Prostate gland (tissue), 2 donors: ENCODE measurements around the gene PDPN. TPM values are rescaled to one million over a fixed set of nuclear protein-coding genes. Genes with fewer than 3 reads are reported as not detected.

Experiments
- DNase-seq: peaks from one replicate; pipeline ENCODE4 v3.0.0-alpha.2; 2019; ENCODE audit warnings: low spot score
- H3K27ac ChIP-seq, 2 donors: fragments of 200-600 bp; sonication (generic); 2 replicates each; pipeline ENCODE4 v1.5.1; 2017 to 2019
- H3K27me3 ChIP-seq: fragments of 200-600 bp; sonication (generic); replicated peaks from 2 replicates; pipeline ENCODE4 v1.5.1; 2019; ENCODE audit not compliant: insufficient read depth
- H3K36me3 ChIP-seq, 2 donors: fragments of 200-600 bp; sonication (generic); 1 replicate in 1 of 2; 2 replicates in 1 of 2; pipeline versions ENCODE4 v1.5.1 to v1.8.1; 2017 to 2019
- H3K4me1 ChIP-seq: fragments of 200-600 bp; sonication (generic); replicated peaks from 2 replicates; pipeline ENCODE4 v1.5.1; 2019
- H3K4me3 ChIP-seq, 2 donors: fragments of 200-600 bp; sonication (generic); 2 replicates each; pipeline ENCODE4 v1.5.1; 2017 to 2019
- H3K9me3 ChIP-seq: fragments of 200-600 bp; sonication (generic); 2 replicates; pipeline ENCODE4 v1.5.1; 2017
- POLR2A ChIP-seq: fragments of 450-650 bp; IDR thresholded peaks from one replicate; pipeline ENCODE4 v1.6.1; 2016; ENCODE audit warnings: antibody characterized with exemption, mild to moderate bottlenecking
- POLR2AphosphoS5 ChIP-seq: sonication (generic); formaldehyde crosslinking; IDR thresholded peaks from one replicate; pipeline ENCODE4 v1.6.1; 2017; ENCODE audit warnings: antibody characterized with exemption
- WGBS: methylation state at CpG from one replicate; pipeline ENCODE4 v1.1.5; 2018; 5-methylcytosine and 5-hydroxymethylcytosine counted together
- intact Hi-C: fragments of 100-400 bp; cut with DNase I; formaldehyde crosslinking; loops from one replicate; pipeline ENCODE4 v1.14.2; 2022
- total RNA-seq, 2 donors: library from RNA; depleted of rRNA; stranded (reverse); fragments of >200 nt; gene quantifications; one replicate each; pipeline ENCODE4 v1.1.0, GENCODE V29; 2016
- TF ChIP-seq, protein P1 (sequence below), 4 experiments: fragments of 200-600 bp in 2 of 4; fragments of 450-650 bp in 2 of 4; sonication (generic) in 2 of 4; IDR thresholded peaks; 1 replicate in 3 of 4; 2 replicates in 1 of 4; pipeline ENCODE4 v1.5.1; 2016 to 2019; ENCODE audit warnings: antibody characterized with exemption in 4 of 4, mild to moderate bottlenecking in 2 of 4, moderate library complexity in 2 of 4

The PDPN gene, protein sequence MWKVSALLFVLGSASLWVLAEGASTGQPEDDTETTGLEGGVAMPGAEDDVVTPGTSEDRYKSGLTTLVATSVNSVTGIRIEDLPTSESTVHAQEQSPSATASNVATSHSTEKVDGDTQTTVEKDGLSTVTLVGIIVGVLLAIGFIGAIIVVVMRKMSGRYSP
- total RNA-seq = 10 to 100 TPM; 11.4 to 19.5 TPM

- Histone ChIP-seq H3K27me3 (peaks cover 13% of the 10 kb centered on the region), H3K4me1 (no peaks in the 10 kb centered on the region), H3K4me3 (peak within 1 kb of the TSS; percentile 35 to 36), H3K36me3 (no peaks in the 10 kb centered on the region), H3K27ac (peak within 1 kb of the TSS; percentile 79 to 88), H3K9me3 (no peaks in the 10 kb centered on the region)
- no peak for TF ChIP-seq POLR2A
- no peak for TF ChIP-seq POLR2AphosphoS5
- TF ChIP-seq, protein P1, sequence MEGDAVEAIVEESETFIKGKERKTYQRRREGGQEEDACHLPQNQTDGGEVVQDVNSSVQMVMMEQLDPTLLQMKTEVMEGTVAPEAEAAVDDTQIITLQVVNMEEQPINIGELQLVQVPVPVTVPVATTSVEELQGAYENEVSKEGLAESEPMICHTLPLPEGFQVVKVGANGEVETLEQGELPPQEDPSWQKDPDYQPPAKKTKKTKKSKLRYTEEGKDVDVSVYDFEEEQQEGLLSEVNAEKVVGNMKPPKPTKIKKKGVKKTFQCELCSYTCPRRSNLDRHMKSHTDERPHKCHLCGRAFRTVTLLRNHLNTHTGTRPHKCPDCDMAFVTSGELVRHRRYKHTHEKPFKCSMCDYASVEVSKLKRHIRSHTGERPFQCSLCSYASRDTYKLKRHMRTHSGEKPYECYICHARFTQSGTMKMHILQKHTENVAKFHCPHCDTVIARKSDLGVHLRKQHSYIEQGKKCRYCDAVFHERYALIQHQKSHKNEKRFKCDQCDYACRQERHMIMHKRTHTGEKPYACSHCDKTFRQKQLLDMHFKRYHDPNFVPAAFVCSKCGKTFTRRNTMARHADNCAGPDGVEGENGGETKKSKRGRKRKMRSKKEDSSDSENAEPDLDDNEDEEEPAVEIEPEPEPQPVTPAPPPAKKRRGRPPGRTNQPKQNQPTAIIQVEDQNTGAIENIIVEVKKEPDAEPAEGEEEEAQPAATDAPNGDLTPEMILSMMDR (IDR thresholded peaks at IDR 0.05) = no peak
- intact Hi-C loops = loop anchor here (5.0 kb wide), 2 partner anchors 34 to 41 kb away; no protein-coding TSS in a partner anchor
- DNase-seq = no peak
- WGBS = under 1% methylated on average over 29 of the region's 29 CpGs
Measured at GRCh38 chr1:13583595-13583965, at the start of gene PDPN. Gene PDPN, plus strand, starts transcription at chr1:13583832. Its CDS starts 202 bp downstream, at chr1:13584034.

DNA sequence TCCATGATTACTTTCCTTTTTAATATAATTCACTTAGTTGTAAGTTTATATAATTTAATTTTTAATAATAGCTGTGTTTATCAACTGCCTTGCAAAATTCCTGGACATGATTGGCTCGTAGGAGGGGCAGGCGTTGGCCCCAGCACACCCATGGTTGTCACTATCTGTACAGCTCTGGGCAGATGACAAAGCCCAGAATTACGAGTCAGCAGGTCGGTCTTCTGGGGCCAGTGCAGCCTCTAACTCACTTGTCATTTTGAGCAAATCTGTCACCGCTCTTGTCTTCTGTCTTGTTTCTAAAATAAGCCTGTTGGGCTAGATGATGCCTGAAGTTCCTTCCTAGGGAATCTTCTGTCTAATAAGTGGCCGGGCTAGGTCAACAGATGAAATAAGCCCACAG, 48.4 kb upstream of the PDPN start:
- TF ChIP-seq POLR2AphosphoS5 = no peak
- TF ChIP-seq, protein P1 (IDR thresholded peaks at IDR 0.05) = no peak
- no peak for TF ChIP-seq POLR2A
- 90% methylated on average over 6 of the region's 6 CpGs for WGBS
- no peaks in the 10 kb centered on the region for H3K9me3 ChIP-seq

GRCh38 chr1:13536571-13536970, 47.1 kb upstream of the PDPN start:
- intact Hi-C loops = no loop called here
- TF ChIP-seq POLR2AphosphoS5 = no peak
- no peak for TF ChIP-seq POLR2A
- TF ChIP-seq, protein P1 (IDR thresholded peaks at IDR 0.05) = no peak
- DNase-seq = no peak
- Histone ChIP-seq H3K4me3 (no peak overlapping the region), H3K4me1 (no peaks in the 10 kb centered on the region), H3K27me3 (no peaks in the 10 kb centered on the region), H3K36me3 (no peaks in the 10 kb centered on the region), H3K9me3 (no peaks in the 10 kb centered on the region), H3K27ac (no peak overlapping the region)
- WGBS = 76% methylated on average over 4 of the region's 4 CpGs

More for the DNA sequence above, 48.4 kb upstream of the PDPN start:
- intact Hi-C loops = no loop called here
- Histone ChIP-seq H3K4me1 (no peaks in the 10 kb centered on the region), H3K27me3 (no peaks in the 10 kb centered on the region), H3K27ac (no peak overlapping the region), H3K36me3 (no peaks in the 10 kb centered on the region), H3K4me3 (no peak overlapping the region)
- DNase-seq = no peak

DNA sequence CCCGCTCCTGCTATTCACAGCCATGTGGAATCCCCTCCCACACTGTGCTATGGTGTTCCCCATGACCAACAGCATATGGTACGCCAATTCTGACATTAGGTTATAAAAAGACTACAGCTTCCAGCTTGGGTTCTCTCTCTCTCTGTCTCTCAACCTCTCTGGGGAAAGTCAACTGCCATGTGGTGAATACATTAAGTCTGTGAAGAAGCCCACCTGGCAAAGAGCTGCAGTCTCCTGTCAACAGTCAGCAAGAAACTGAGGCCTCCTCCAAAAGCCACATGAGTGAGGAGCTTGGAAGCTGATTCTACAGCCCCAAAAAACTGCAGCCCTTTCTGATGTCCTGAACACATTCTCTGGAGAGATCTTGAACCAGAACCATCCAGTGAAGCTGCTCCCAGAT, 44.8 kb upstream of the PDPN start:
- H3K27me3 ChIP-seq = no peaks in the 10 kb centered on the region
- WGBS = 95% methylated on average over 2 of the region's 2 CpGs
- no peak overlapping the region for H3K27ac ChIP-seq
- no peaks in the 10 kb centered on the region for H3K36me3 ChIP-seq
- TF ChIP-seq, protein P1 (IDR thresholded peaks at IDR 0.05) = no peak
- TF ChIP-seq POLR2A = no peak
- no peak for TF ChIP-seq POLR2AphosphoS5
- intact Hi-C loops = no loop called here
- no peak for DNase-seq
- H3K4me1 ChIP-seq = no peaks in the 10 kb centered on the region
- H3K4me3 ChIP-seq = no peak overlapping the region
- no peaks in the 10 kb centered on the region for H3K9me3 ChIP-seq

DNA sequence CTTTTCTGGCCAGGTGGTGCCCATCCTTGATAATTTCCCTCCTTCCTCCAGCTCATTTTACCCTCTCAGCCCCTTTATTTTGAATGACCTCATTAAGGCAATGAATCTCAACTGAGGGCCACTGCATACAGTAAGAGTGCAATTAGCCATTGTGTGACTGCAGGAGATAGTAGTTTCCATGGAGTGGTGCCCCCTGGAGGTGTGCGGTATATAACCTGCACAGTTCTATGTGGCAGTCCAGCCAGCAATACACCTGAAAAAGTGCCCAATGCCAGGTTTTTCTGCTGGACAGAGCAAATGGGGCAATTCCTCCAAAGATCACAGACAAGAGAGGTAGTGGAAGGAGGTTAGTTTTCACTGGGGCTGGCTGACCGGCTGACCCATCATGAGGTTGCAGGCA, 43.9 kb upstream of the PDPN start:
- intact Hi-C loops = loop anchor here (5.0 kb wide), 2 partner anchors 43 to 78 kb away; partner anchors contain the start of gene PDPN
- no peak for TF ChIP-seq POLR2AphosphoS5
- no peak for TF ChIP-seq POLR2A
- TF ChIP-seq, protein P1 (IDR thresholded peaks at IDR 0.05) = no peak
- Histone ChIP-seq H3K4me1 (no peaks in the 10 kb centered on the region), H3K27me3 (no peaks in the 10 kb centered on the region), H3K4me3 (no peak overlapping the region), H3K36me3 (no peaks in the 10 kb centered on the region), H3K9me3 (no peaks in the 10 kb centered on the region), H3K27ac (no peak overlapping the region)
- 95% methylated on average over 2 of the region's 2 CpGs for WGBS
- no peak for DNase-seq
